IPS-20b (cell line): Measurements from ENCODE around the gene C2CD3.
A peak's percentile ranks its signal among the peaks of the same experiment; 100 is the strongest.
"Not testable (repeated sequence)": the region's sequence is repeated elsewhere in the genome, so short reads cannot be mapped to it uniquely, and the experiment has no call there.

Source experiments
- H3K27ac ChIP-seq: one replicate; pipeline ENCODE4 v1.5.1; 2013; ENCODE audit warnings: low read length
- H3K27me3 ChIP-seq: 2 replicates; pipeline ENCODE4 v1.6.1; 2013; ENCODE audit warnings: mild to moderate bottlenecking, low read length, inconsistent platforms; ENCODE audit not compliant: insufficient read depth
- H3K36me3 ChIP-seq: 2 replicates; pipeline ENCODE4 v1.6.1; 2013; ENCODE audit warnings: low read depth, mild to moderate bottlenecking, inconsistent platforms, low read length, moderate library complexity; ENCODE audit not compliant: insufficient read depth
- H3K4me1 ChIP-seq: 2 replicates; pipeline ENCODE4 v1.6.1; 2013; ENCODE audit warnings: mild to moderate bottlenecking, control low read depth, inconsistent platforms, low read length, moderate library complexity; ENCODE audit not compliant: insufficient read depth
- H3K4me3 ChIP-seq: 2 replicates; pipeline ENCODE4 v1.5.1; 2013; ENCODE audit warnings: mild to moderate bottlenecking, low read length, inconsistent platforms
- H3K9ac ChIP-seq: 2 replicates; pipeline ENCODE4 v1.6.1; 2013; ENCODE audit warnings: low read depth, mild to moderate bottlenecking, inconsistent platforms, low read length, moderate library complexity
- H3K9me3 ChIP-seq: 2 replicates; pipeline ENCODE4 v1.6.1; 2013; ENCODE audit warnings: mild to moderate bottlenecking, low read depth, low read length, inconsistent platforms; ENCODE audit not compliant: insufficient read depth

C2CD3 gene

GRCh38 chr11:74100735-74101134, 70.1 kb downstream of the C2CD3 start:
- H3K4me1 ChIP-seq, result 0 out of 2 replicates have a peak, but pooled peaks cover 5% of the 10 kb centered on the region
- no peaks in the 10 kb centered on the region for H3K9me3 ChIP-seq
- no peak overlapping the region for H3K9ac ChIP-seq
- no peak overlapping the region for H3K4me3 ChIP-seq
- no peaks in the 10 kb centered on the region for H3K27me3 ChIP-seq
- peaks cover 65% of the 10 kb centered on the region for H3K36me3 ChIP-seq
- H3K27ac ChIP-seq, result no peak overlapping the region

DNA sequence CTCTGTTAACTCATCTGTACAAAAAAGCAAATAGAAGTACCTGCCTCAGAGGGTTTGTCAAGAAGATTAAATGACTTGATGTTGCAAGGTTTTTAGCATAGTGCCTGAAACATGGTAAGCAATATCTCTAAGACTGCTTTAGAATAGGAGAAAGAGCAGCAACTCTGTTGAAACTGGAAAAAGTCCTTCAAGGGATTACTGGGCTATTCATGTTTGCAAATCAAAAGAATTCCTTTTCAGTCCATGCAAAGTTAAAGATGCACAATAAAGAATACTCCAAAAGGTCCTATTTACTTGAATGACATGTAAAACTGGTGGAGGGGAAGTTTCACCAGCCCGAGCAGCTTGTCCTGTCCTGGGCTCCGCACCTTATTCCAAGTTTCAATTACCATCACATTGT, 70.6 kb downstream of the C2CD3 start:
- 0 out of 2 replicates have a peak, but pooled peaks cover 5% of the 10 kb centered on the region for H3K4me1 ChIP-seq
- H3K4me3 ChIP-seq, result no peak overlapping the region
- no peaks in the 10 kb centered on the region for H3K9me3 ChIP-seq
- H3K36me3 ChIP-seq, result peaks cover 60% of the 10 kb centered on the region
- H3K9ac ChIP-seq, result no peak overlapping the region
- H3K27ac ChIP-seq, result no peak overlapping the region
- H3K27me3 ChIP-seq, result no peaks in the 10 kb centered on the region

DNA sequence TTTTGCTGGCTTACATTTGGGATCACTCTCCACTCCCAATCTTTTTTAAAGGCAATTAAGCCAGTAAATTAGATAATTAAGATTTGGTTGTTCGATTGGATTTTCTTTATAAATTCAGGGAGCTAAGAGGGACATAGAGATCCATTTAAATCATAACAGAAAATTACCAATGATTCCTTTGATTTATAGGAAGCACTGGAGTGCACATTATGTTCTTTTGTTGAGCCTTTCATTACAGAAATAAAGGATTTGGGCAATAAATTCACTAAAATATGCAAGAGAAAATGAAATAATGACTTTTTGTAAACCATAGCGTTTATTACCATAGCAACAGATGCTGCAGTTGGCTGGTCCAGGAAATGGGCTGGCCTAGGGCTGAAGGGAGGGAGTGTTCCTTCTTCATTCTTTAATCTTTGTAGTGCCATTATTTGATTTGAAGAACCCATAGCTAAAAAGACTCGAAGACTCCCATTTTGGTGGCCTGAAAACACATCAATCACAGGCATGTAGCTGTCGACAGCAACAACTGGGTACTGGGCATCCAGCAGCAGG, 73.0 kb downstream of the C2CD3 start:
- Histone ChIP-seq H3K27me3 (no peaks in the 10 kb centered on the region), H3K4me3 (peak overlapping the region; percentile 12; the same call in 1 of the 2 replicates), H3K9me3 (no peaks in the 10 kb centered on the region), H3K36me3 (peaks cover 58% of the 10 kb centered on the region), H3K4me1 (0 out of 2 replicates have a peak, but pooled peaks cover 5% of the 10 kb centered on the region), H3K9ac (no peak overlapping the region), H3K27ac (no peak overlapping the region)

DNA sequence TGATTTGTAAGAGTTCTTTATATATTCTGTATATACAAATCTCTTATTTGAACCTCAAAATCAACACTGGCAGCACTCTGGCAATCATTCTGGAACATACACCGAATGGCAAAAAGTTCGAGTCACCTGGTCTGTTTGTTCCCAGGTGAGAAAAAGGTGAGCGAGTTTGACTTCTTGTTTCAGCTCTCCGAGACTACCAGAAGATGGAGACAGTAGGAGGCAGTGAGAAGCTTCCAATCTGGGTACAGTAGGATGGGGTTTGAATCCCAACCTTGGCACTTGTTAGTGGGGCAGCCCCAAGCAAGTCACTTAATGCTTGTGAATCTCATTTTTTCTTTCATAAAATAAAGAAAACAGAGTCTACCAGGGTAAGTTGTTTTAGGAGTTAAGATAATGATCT, 76.4 kb downstream of the C2CD3 start:
- Histone ChIP-seq H3K4me1 (no peaks in the 10 kb centered on the region), H3K27ac (no peak overlapping the region), H3K9me3 (no peaks in the 10 kb centered on the region), H3K4me3 (no peak overlapping the region), H3K27me3 (no peaks in the 10 kb centered on the region), H3K36me3 (peaks cover 62% of the 10 kb centered on the region), H3K9ac (no peak overlapping the region)

GRCh38 chr11:74092425-74092824, 78.4 kb downstream of the C2CD3 start:
- H3K4me3 ChIP-seq, result no peak overlapping the region
- H3K4me1 ChIP-seq, result no peaks in the 10 kb centered on the region
- no peak overlapping the region for H3K9ac ChIP-seq
- H3K27ac ChIP-seq, result no peak overlapping the region
- H3K27me3 ChIP-seq, result no peaks in the 10 kb centered on the region
- H3K36me3 ChIP-seq, result peaks cover 66% of the 10 kb centered on the region
- H3K9me3 ChIP-seq, result no peaks in the 10 kb centered on the region

DNA sequence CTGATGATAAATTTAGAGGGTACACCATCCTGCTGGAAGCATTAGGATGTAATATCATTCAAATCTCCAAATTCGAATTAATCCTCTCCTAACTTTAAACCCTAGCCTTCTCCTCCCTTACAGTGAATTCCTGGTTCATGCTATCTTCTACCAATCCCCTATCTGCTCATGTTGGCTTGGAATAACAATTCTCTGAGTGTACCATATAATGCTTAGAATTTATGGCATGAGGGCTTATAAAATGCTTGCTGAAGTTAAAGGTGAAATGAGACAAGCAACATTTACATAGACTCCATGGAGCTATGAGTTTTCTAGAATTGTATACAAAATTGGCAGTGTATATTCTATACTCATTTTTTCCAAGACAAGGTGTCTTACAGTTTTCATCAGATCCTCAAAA, 79.3 kb downstream of the C2CD3 start:
- H3K9me3 ChIP-seq, result no peaks in the 10 kb centered on the region
- H3K27ac ChIP-seq, result no peak overlapping the region
- H3K4me3 ChIP-seq, result no peak overlapping the region
- H3K36me3 ChIP-seq, result peaks cover 68% of the 10 kb centered on the region
- no peaks in the 10 kb centered on the region for H3K27me3 ChIP-seq
- H3K4me1 ChIP-seq, result no peaks in the 10 kb centered on the region
- H3K9ac ChIP-seq, result no peak overlapping the region

DNA sequence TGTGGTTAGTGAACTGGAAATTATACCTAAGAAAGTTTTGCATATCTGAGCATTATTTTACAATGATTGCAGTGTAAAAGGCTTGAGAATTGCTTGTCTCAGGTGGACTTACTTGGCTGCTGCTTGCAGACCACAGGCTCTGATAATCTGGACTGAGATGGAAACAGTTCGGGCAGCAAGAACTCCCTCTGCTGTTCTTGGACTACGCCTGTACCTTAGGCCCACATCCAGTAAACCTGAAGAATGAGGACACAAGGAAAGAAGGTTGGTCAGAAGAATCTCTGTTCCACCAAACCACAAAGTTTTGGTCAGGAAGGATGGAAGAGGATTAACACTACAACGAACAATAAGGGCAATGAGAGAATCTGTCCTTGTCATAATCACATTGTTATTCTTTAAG, 80.1 kb downstream of the C2CD3 start:
- no peak overlapping the region for H3K27ac ChIP-seq
- no peak overlapping the region for H3K9ac ChIP-seq
- no peaks in the 10 kb centered on the region for H3K9me3 ChIP-seq
- H3K27me3 ChIP-seq, result no peaks in the 10 kb centered on the region
- peaks cover 77% of the 10 kb centered on the region for H3K36me3 ChIP-seq
- no peaks in the 10 kb centered on the region for H3K4me1 ChIP-seq
- no peak overlapping the region for H3K4me3 ChIP-seq

DNA sequence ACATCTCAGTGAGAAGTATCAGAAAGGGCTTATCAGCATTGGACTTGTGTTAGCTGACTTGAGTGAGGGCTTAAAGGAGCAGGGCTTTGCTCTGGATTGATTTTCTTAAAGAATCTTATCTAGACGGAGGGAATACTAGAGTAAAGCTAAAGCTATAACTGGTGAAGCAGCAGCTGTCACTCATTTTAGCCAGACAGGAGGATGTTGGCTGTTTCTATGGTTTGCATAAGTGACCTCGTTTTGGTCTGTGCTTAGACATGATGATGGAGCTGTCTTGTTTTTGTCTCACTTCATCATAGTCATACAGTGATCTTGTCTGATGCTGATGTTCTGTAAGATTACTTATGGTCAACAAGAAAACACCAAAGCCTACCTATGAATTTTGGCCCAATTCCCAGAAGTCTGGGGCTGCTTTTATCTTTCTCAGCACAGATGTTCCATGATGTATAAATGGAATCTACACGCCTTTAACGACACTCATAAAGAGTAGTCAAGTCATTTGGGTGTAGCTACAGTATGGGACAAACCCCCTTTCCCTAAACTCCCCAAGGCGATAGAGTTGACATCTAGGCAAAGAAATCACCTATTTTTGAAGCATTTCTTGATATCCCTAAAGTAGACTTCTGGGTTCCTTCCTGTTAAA, 84.4 kb downstream of the C2CD3 start:
- H3K9ac ChIP-seq, result no peak overlapping the region
- peaks cover 66% of the 10 kb centered on the region for H3K36me3 ChIP-seq
- no peak overlapping the region for H3K27ac ChIP-seq
- no peaks in the 10 kb centered on the region for H3K27me3 ChIP-seq
- H3K9me3 ChIP-seq, result no peaks in the 10 kb centered on the region
- H3K4me1 ChIP-seq, result no peaks in the 10 kb centered on the region
- no peak overlapping the region for H3K4me3 ChIP-seq

- H3K27ac ChIP-seq, result no peak overlapping the region
- H3K27me3 ChIP-seq, result no peaks in the 10 kb centered on the region
- no peak overlapping the region for H3K9ac ChIP-seq
- H3K36me3 ChIP-seq, result peaks cover 66% of the 10 kb centered on the region
- H3K9me3 ChIP-seq, result no peaks in the 10 kb centered on the region
- H3K4me1 ChIP-seq, result no peaks in the 10 kb centered on the region
- H3K4me3 ChIP-seq, result no peak overlapping the region
These were observed 85.3 kb downstream of the C2CD3 start for GRCh38 chr11:74085542-74085892.

- Histone ChIP-seq H3K9ac (no peak overlapping the region), H3K27ac (no peak overlapping the region), H3K27me3 (no peaks in the 10 kb centered on the region), H3K9me3 (no peaks in the 10 kb centered on the region), H3K4me3 (no peak overlapping the region), H3K36me3 (peaks cover 62% of the 10 kb centered on the region), H3K4me1 (no peaks in the 10 kb centered on the region)
These were observed 85.8 kb downstream of the C2CD3 start for GRCh38 chr11:74084796-74085541.

DNA sequence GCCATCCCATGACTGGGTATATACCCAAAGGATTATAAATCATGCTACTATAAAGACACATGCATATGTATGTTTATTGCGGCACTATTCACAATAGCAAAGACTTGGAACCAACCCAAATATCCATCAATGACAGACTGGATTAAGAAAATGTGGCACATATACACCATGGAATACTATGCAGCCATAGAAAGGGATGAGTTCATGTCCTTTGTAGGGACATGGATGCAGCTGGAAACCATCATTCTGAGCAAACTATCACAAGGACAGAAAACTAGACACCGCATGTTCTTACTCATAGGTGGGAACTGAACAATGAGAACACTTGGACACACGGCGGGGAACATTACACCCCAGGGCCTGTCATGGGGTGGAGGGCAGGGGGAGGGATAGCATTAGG, 86.9 kb downstream of the C2CD3 start:
- H3K9ac ChIP-seq, H3K9me3 ChIP-seq, H3K27me3 ChIP-seq, H3K27ac ChIP-seq, H3K4me3 ChIP-seq, H3K4me1 ChIP-seq: not testable (repeated sequence)
- H3K36me3 ChIP-seq, result peaks cover 52% of the 10 kb centered on the region

- no peaks in the 10 kb centered on the region for H3K9me3 ChIP-seq
- H3K4me1 ChIP-seq, result no peaks in the 10 kb centered on the region
- H3K4me3 ChIP-seq, result no peak overlapping the region
- H3K27me3 ChIP-seq, result no peaks in the 10 kb centered on the region
- no peak overlapping the region for H3K9ac ChIP-seq
- no peak overlapping the region for H3K27ac ChIP-seq
- peaks cover 49% of the 10 kb centered on the region for H3K36me3 ChIP-seq
These were observed 89.4 kb downstream of the C2CD3 start for GRCh38 chr11:74081428-74081827.
